A673 (cell line): ENCODE data around the gene APEH. TPM values are rescaled to one million over a fixed set of nuclear protein-coding genes. Genes with fewer than 3 reads are reported as not detected.

ENCODE experiments used
- BruUV-seq: library from RNA; stranded (reverse); fragments of 400-500 nt; replicated peaks from 2 replicates; lab custom pipeline; 2021; lab: Mats Ljungman, UMichigan
- CTCF ChIA-PET: fragments of 300-600 bp; sonication (Branson Sonifier 250); formaldehyde crosslinking; loops from one replicate; lab custom pipeline; 2022; ENCODE audit warnings: antibody characterized with exemption; lab: Charles Lee
- POLR2A ChIA-PET: fragments of 300-600 bp; sonication (Branson Sonifier 250); formaldehyde crosslinking; loops from one replicate; lab custom pipeline; 2022; ENCODE audit warnings: antibody characterized with exemption; ENCODE audit not compliant: low non-redundant PET; lab: Charles Lee
- DNase-seq: peaks from one replicate; pipeline ENCODE4 v3.0.0-alpha.2; 2015; ENCODE audit warnings: low spot score
- H3K27ac ChIP-seq: fragments of 200-600 bp; sonication (generic); 2 replicates; pipeline ENCODE4 v1.5.1; 2016; ENCODE audit warnings: mixed run types, low read depth, mild to moderate bottlenecking, mixed read lengths, antibody characterized with exemption, low read length; ENCODE audit not compliant: poor library complexity, severe bottlenecking
- H3K27me3 ChIP-seq: fragments of 200-600 bp; sonication (generic); replicated peaks from 2 replicates; pipeline ENCODE4 v1.6.1; 2017; ENCODE audit warnings: mixed run types, low read depth, mild to moderate bottlenecking, mixed read lengths, antibody characterized with exemption, low read length; ENCODE audit not compliant: insufficient read depth, poor library complexity
- H3K36me3 ChIP-seq: fragments of 200-600 bp; sonication (generic); 2 replicates; pipeline ENCODE4 v1.6.1; 2016; ENCODE audit warnings: mixed run types, mild to moderate bottlenecking, mixed read lengths, antibody characterized with exemption, low read length; ENCODE audit not compliant: insufficient read depth, poor library complexity, severe bottlenecking
- H3K4me1 ChIP-seq: fragments of 200-600 bp; sonication (generic); 2 replicates; pipeline ENCODE4 v1.6.1; 2017; ENCODE audit warnings: mixed run types, mild to moderate bottlenecking, mixed read lengths, antibody characterized with exemption, low read length; ENCODE audit not compliant: insufficient read depth, poor library complexity, severe bottlenecking
- H3K4me3 ChIP-seq: fragments of 200-600 bp; sonication (generic); 2 replicates; pipeline ENCODE4 v1.5.1; 2016; ENCODE audit warnings: low read depth, mixed run types, mild to moderate bottlenecking, mixed read lengths, low read length; ENCODE audit not compliant: poor library complexity, severe bottlenecking
- H3K9me3 ChIP-seq: fragments of 200-600 bp; sonication (generic); 2 replicates; pipeline ENCODE4 v1.6.1; 2016; ENCODE audit warnings: mixed run types, low read depth, mild to moderate bottlenecking, mixed read lengths, antibody characterized with exemption, low read length; ENCODE audit not compliant: poor library complexity, severe bottlenecking
- EZH2 ChIP-seq: fragments of 200-600 bp; sonication (generic); IDR thresholded peaks from 2 replicates; pipeline ENCODE4 v1.6.1; 2017; ENCODE audit warnings: borderline replicate concordance, low read depth, mild to moderate bottlenecking, mixed read lengths, antibody characterized with exemption, low read length; ENCODE audit not compliant: poor library complexity, severe bottlenecking
- intact Hi-C: fragments of 100-400 bp; cut with micrococcal nuclease; formaldehyde crosslinking; loops from one replicate; pipeline ENCODE4 v1.10.0; 2022; ENCODE audit not compliant: unreplicated experiment
- total RNA-seq: library from RNA; stranded (reverse); gene quantifications from 2 replicates; pipeline ENCODE4 v1.2.3, GENCODE V29; 2021
- TF ChIP-seq, protein P1 (sequence below): fragments of 300-800, 200-600 bp; sonication (generic); conservative IDR thresholded peaks from 2 replicates; pipeline ENCODE4 v1.5.1; 2017; ENCODE audit warnings: low read depth, mild to moderate bottlenecking, antibody characterized with exemption, low read length, moderate library complexity, mixed read lengths

APEH gene
- total RNA-seq, 1 experiment from 2014 or later, result 64.9 TPM

DNA sequence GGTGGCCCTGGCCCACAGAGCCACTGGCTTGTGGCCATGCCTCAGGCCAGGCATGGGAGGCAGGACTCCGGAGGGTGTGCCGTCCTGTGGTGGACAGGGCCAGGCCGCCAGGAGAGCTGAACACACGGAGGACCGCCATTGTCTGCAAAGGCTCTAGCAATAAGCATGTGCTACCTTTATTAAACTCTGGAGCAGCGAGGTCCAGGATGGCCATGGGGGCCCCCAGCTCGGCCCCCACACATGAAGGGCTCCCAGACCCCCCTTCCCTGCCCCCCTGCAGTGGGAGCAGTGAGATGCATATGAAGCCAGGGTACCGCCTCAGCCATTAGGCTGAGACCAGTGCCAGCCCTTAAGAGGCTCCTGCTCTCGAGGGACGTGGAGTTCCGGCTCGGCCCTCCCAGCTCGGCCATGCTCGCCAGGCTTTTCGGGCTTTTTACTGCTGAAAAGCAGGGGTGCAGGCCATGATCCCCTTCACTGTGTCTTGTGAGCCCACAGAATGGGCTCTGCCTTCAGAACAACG is 42.6 kb downstream of the APEH start:
- H3K36me3 ChIP-seq, result peaks cover 5% of the 10 kb centered on the region
- DNase-seq, result no peak
- no peaks in the 10 kb centered on the region for H3K27me3 ChIP-seq
- no peak overlapping the region for H3K27ac ChIP-seq
- H3K4me1 ChIP-seq, result no peaks in the 10 kb centered on the region
- no peak overlapping the region for H3K4me3 ChIP-seq
- no TSS peak for BruUV-seq
- intact Hi-C loops, result loop anchor here (5.0 kb wide), 1 partner anchor 191 kb away; no protein-coding TSS in a partner anchor
- no peaks in the 10 kb centered on the region for H3K9me3 ChIP-seq
- ChIA-PET POLR2A (no interaction called here), CTCF (interaction anchor here (0.6 kb wide), 1 partner anchor 85 kb away, joined by 3 read pairs; no protein-coding TSS in a partner anchor)
- TF ChIP-seq EZH2, result no peak
- TF ChIP-seq, protein P1, sequence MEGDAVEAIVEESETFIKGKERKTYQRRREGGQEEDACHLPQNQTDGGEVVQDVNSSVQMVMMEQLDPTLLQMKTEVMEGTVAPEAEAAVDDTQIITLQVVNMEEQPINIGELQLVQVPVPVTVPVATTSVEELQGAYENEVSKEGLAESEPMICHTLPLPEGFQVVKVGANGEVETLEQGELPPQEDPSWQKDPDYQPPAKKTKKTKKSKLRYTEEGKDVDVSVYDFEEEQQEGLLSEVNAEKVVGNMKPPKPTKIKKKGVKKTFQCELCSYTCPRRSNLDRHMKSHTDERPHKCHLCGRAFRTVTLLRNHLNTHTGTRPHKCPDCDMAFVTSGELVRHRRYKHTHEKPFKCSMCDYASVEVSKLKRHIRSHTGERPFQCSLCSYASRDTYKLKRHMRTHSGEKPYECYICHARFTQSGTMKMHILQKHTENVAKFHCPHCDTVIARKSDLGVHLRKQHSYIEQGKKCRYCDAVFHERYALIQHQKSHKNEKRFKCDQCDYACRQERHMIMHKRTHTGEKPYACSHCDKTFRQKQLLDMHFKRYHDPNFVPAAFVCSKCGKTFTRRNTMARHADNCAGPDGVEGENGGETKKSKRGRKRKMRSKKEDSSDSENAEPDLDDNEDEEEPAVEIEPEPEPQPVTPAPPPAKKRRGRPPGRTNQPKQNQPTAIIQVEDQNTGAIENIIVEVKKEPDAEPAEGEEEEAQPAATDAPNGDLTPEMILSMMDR, result no peak

DNA sequence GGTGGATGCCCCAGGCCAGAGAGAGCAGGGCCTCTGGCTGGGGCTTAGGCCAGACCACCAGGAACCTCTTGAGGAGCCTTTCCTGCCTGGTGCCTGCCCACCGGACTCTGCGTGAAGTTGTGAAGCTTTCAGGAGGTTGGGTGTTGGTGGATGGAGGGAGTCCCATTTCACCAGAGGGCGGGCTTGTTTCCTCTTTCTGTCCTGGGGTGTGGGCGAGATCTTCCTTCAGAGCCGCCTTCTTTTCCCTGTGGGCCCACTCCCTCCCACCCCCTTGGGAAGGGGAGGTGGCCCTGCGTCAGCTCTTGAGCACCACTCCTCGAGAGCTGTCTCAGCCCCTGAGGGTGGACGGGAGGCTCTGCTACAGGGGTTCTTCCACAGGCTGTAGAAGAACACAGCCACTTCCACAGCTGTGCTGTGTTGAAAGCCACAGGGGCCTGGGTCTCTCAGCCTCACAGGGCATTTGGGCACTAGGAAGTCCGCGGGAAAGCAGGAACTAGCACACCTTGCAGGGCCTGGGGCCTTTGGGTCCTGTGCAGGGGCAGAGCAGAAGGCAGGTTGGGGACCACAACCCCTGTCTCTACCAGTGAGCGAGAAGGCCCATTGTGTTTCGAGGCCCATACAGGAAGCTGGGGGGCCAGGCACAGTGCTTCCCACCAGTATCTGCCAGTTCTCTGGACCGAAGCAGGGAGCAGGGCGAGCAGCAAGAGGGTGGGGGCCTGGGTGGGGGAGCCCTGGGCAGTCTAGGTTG is 43.2 kb downstream of the APEH start:
- BruUV-seq, result no TSS peak
- Histone ChIP-seq H3K27me3 (no peaks in the 10 kb centered on the region), H3K9me3 (no peaks in the 10 kb centered on the region), H3K4me3 (no peak overlapping the region), H3K36me3 (peaks cover 5% of the 10 kb centered on the region), H3K27ac (no peak overlapping the region), H3K4me1 (no peaks in the 10 kb centered on the region)
- intact Hi-C loops, result loop anchor here (5.0 kb wide), 1 partner anchor 190 kb away; no protein-coding TSS in a partner anchor
- POLR2A ChIA-PET, result no interaction called here
- no peak for DNase-seq
- CTCF ChIA-PET, result no interaction called here
- TF ChIP-seq EZH2, result no peak
- TF ChIP-seq, protein P1, result no peak

DNA sequence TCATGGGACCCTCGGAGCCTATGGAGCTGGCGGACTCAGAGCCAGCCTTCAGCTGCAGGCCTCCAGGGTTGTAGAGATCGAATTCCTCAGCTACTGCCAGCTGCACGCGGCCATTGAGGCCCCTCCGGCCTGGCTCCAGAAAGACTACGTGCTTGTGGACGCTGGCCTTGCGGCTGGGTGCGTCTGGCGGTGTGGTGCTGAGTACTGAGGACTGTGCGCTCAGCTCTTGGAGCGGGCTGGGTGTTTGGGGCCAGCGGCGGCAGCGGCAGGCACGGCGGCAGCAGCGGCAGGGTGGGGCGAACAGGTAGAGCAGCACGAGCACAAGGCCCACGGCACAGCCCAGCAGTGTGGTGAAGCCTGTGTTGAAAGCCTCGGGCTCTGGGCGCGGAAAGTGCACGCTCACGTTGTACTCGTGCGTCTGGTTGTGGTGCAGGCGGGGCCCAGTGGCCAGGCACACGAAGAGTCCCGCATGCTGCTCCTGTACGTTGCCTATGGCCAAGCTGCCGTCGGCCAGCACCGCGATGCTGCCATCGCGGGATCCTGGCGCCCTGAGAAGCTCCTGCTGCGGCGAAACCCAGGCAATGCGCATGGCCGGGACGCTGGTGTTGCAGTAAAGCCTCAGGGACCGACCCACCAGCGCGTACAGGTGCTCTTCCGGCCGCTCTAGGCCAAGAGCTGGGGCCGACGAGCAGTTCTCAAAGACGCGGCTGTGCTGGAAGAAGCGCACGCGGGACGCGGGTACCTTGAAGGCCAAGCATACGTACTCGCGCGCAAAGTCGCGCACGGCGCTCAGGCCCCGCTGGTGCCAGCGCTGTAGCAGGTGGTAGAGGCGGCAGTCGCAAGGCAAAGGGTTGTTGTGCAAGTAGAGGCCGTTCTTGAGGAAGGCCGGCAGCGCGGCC is 44.1 kb downstream of the APEH start:
- no peak for TF ChIP-seq EZH2
- TF ChIP-seq, protein P1, result no peak
- H3K4me1 ChIP-seq, result no peaks in the 10 kb centered on the region
- ChIA-PET CTCF (no interaction called here), POLR2A (no interaction called here)
- H3K27me3 ChIP-seq, result no peaks in the 10 kb centered on the region
- H3K36me3 ChIP-seq, result peaks cover 5% of the 10 kb centered on the region
- no peak overlapping the region for H3K27ac ChIP-seq
- no TSS peak for BruUV-seq
- no peak for DNase-seq
- H3K9me3 ChIP-seq, result no peaks in the 10 kb centered on the region
- no peak overlapping the region for H3K4me3 ChIP-seq
- intact Hi-C loops, result loop anchor here (5.0 kb wide), 1 partner anchor 189 kb away; no protein-coding TSS in a partner anchor
